CD4-positive, alpha-beta T cell treated with Interleukin-21 for 1 hour (primary cell): ENCODE measurements around the gene NPAS3.

Experiments
- DNase-seq: peaks from one replicate; pipeline ENCODE4 v3.0.0-alpha.2; 2020

NPAS3 gene

DNA sequence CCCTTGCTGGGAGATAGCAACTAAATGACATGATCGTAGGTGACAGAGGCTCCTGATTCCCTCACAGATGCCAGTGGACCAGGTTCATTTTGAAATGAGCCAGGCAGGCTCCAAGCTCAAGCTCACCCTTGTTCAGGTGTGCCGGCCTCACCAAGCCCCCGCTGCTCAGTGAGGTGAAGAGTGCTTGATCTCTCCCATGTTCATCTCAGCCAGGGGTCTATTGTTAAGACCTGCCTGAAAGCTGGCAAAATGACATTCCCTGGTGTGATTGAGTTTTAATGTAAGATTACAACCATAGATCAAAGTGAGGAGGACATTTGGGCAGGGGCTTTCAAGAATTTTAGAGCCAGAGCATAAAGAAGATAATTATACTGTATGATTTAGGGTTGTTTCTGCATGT is 514.3 kb downstream of the NPAS3 start:
- DNase-seq = no peak

DNA sequence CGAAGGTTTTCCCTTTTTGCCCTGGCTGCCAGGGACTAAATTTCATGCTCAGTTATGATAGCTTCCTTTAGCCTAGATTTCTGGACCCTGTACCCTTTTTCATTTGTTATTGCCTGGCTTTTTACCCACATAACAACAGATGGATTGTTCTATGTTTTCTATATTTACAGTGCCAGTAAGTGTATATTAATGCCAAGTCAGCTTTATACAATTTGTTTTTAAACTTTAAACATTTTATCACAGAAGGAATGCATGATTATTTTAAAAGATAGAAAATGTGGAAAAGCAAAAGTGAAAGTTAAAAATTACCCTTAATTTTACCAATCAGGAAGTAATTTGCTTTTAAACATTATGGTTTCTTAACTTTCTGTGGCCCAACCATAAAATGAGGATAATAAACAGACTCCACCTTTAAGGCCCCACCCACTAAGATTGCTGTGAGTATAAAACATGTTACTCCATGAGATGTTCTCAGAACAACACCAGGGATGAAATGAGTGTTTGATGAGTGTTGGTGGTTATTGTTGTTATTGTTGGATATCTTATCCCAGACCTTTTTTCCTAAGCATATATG is 515.4 kb downstream of the NPAS3 start:
- DNase-seq = no peak

DNA sequence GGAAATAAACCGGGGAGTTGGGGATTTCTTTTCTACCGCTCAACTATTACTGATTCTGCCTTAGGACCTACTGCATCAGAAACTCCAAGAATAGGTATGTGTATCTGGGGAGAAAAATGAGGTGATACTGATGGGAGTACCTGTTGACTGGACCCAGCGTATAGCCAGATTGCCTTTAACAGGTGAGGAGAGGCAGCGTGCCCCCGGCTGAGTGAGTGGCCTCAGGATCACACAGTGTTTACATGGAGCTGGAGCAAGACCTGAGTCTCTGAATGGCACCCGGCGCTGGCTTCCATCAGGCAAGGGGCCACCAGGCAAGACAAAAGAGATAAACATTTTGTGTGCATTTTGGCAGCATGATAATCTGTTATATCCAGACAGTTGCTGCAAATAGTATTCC is 516.0 kb downstream of the NPAS3 start:
- no peak for DNase-seq

DNA sequence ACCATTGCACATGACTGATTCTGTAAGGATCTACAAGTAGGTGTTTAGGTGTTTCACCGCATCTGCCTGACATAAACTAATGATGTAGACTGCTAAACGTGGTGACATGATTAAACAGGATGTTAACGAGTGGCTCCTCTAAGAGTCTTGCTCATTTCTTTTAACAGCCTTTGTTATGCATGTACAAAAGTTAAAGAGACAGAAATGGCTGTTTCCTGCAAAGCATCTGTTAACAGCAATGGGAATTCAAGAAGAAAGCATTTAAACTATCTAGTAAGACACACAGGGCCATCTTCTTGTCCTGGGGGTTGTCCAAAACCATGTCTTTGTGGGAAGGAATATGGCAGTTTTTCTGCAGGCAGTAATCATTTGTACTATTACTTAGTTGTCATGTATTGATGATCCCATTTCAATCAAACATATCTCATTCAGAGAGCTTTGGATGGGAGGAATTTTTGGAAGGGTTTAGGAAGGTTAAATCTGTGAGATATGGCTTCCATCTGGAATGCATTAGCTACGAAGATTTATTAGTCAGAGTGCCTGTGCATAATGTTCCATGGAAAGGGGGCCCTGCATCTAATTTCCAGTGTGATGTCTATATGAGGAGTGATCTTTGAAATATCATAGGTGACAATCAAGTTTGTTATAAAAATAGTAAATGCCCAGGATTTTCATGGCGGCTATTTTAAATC is 517.1 kb downstream of the NPAS3 start:
- DNase-seq = no peak

DNA sequence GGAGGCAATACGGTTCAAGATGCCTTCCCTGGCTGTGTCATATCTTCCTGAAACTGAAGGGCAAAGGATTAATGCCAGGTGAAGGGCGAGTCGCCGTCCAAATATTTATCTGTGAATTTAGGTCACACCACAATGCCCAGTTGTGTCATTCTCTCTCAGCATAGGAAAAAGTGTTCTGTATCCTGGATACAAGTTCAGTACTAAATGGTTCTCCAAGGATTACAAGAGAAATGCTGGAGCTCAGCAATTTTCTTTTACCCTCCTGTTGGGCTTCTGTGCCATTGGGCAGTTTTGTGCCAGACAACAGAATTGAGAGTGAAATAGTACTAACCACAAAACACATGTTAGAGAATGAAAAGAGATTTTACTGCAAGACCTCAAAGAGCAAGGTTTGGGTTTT is 518.3 kb downstream of the NPAS3 start:
- DNase-seq = no peak

DNA sequence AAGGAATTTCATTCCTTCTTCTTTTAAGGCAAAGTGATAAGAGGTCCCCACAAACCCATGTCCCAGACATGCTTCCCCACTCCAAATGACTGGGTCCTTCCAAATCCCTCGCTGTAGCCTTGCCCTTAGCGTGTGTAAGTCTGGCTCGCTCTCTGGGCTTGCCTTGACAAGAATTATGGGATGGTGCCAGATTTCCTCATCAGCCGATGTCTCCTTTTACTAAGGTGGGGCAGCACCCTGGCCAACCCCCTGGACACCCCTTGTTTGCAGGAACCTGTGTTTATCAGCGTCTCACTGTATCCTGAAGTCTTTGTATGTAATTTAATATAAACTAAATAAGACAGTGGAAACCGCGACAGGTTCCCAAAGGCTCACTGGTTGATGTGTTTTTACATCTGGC is 518.9 kb downstream of the NPAS3 start:
- no peak for DNase-seq

DNA sequence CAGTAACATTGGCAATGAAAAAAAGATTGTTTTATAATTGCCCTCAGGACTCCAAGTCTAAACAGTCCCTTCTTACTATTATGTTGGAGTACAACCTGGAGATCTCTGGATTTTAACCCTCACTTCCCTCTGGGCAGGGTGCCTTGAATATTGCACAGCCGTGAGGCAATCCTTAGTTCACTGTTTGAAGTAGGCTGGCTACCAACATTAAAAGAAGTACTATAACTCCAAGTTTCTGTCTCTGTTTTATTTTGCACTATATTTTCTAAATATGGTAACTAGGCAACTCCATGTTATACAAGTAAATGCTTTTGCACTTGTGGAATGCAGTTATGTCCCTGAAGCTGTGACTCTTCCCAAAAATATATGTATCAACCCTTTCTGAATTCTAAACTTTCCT is 521.5 kb downstream of the NPAS3 start:
- no peak for DNase-seq

DNA sequence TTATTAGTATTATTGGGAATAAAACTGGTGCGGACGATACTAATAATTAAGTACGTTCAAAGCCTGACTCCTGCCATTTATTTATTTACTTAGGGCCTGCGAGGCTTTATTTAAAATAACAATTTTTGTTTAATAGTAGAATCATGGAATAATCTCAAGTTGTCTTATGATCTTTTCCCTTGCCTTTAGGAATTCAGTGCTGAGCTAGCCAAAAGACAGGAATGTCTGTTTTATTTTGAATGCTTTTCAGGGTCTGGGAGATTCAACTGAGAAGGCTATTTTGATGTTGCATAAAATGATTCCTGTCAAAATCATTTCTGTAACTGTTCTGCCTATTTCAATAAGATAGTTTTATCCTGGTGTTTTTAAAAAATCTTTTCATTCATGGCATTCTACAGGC is 522.4 kb downstream of the NPAS3 start:
- no peak for DNase-seq

DNA sequence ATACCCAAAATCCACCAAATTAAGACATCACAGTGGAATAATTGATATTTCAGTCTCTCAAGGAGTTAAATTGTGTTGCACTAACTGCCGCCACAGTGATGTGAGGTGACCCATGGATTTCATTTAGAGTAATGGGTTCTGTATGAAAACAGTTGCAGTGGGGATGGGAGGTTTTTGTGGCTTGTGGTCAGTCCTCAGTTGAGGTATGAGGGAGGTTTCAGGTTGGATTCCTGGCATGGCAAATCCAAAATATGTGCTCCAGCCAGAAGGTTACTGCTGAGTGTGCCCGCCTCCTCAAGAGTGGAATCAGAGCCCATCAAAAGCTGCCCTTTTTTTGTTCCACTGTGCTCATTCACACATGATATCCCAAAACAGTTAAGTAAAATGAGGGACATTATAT is 525.1 kb downstream of the NPAS3 start:
- DNase-seq = no peak

DNA sequence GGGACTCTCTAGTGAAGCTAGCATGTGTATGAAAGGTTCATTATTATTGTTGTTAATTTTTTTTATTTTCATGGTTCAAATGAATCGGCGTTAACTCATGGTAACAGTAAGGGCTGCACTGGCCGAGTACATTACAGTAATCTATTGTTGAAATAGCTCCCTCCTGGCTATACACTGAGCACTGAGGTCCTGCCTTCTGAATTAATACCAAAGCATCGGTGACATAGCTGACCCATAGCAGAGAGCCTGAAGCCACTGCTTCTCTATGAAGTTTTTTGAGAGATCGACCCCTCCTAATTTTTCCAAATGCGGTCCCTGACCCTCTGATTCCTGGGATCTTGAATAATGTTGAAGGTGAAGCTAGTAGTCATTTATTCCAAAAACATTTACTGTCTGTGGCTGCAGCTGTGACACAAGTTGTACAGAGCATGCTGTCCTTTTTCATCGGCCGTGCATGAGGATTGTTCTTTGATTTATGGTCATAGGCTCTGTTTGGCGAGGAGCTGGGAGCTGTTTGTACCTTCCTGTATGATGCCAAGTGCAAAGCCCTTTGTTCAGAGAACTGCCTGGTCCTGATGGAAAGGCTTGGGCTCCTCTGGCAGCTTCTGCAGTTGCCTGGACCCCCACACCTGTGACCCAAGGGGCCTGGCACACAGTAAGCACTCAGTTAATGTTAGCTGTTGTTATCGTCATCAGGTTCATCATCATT is 525.7 kb downstream of the NPAS3 start:
- DNase-seq = no peak

DNA sequence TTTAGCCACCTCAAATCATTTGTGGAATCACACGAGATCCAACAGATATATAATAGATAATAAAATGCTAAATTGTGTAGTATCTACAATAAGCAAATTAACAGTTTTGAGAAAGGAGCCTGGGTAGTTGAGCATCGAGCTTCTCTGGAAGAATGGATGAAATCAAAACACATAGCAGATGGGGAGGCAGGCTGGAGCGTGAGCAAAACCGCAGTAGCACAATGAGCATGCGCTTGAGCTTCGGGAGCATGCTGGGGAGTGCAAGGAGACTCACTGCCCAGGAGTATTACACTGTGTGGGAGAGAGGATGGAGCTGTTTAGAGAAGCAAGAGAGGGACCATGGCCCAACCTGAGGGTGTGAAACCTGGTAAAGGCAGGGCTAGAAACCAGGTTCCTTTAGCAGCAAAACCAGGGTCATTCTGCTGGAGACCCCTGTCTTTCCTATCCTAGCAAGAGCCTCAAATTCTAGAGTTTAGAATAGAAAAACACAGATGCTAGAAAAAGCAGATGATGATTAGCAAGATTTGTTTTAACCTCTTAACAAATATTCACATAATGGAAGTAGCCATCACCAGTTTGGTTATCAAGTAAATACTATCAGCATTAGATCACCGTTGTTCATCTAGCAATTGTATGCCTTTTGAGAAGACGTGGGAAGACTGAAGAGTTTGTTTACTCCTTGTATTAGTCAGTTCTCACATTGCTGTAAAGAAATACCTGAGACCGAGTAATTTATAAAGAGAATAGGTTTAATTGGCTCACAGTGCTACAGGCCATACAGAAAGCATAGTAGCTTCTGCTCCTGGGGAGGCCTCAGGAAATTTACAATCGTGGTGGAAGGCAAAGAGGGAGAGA is 527.4 kb downstream of the NPAS3 start:
- no peak for DNase-seq

DNA sequence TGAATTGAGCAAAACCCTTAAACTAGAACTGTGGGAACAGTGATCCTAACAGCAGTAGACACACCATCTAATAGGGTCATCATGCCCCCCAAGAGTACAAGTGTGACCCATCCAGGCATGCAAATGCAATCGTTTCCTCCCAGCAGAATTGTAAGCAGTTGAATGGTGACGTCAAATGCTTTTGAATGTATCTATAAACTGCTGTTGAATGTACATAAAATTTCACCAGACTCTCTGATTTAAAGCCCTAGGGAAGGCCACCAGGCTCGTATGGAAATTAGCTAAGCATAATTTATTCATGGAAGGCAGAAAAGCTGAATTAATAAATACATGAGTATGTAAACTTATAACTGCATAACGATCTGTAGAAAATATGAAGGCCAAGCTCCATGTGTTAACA is 529.3 kb downstream of the NPAS3 start:
- no peak for DNase-seq

DNA sequence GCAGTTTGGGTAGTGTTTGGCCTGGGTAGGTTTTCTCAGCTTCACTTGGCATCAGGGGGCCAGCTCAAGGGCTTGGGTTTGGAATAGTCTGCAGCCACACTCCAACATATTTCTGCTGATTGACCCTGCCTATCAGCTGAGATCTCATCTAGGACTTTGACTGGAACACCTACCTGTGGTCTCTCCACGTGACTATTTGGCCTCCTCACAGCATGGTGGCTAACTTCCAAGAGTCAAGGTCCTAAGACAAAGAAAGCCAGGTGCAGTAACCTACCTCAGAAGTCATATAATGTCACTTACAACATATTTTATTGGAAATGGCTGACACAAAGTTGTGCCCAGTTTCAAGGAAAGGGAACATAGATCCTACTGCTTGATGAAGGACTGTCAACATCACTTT is 531.2 kb downstream of the NPAS3 start:
- no peak for DNase-seq

DNA sequence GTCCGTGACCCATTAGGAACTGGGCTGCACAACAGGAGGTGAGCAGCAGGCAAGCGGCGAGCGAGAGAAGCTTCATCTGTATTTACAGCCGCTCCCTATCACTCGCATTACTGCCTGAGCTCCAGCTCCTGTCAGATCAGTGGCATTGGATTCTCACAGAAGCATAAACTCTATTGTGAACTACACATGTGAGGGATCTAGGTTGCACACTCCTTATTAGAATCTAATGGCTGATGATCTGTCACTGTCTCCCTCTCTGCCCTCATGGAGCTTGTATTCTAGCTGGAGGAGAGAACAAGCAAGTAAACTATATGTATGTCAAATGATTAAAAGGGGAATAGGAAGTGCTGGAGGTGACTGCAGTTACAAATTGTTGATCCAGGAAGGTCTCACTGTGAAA is 533.1 kb downstream of the NPAS3 start:
- DNase-seq = no peak

DNA sequence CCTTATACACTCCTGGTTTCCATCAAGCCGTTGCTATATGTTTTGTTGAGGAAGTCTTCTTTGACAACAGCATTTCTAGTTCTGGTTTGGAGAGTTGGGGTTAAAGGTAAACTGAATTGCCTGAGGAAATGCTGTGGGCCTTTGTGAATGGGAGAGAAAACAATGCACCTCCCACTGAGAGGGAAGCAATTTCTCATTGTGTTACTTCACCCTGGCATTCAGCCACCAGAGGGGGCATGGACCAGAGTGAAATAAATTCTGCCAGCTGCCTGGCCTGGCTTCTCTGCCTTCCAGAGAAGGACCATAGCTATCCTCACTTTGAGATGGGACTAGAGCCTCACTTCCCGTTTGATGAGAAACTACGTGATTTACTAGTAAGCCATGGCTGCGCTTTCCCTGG is 536.9 kb downstream of the NPAS3 start:
- DNase-seq = peak; percentile 6

DNA sequence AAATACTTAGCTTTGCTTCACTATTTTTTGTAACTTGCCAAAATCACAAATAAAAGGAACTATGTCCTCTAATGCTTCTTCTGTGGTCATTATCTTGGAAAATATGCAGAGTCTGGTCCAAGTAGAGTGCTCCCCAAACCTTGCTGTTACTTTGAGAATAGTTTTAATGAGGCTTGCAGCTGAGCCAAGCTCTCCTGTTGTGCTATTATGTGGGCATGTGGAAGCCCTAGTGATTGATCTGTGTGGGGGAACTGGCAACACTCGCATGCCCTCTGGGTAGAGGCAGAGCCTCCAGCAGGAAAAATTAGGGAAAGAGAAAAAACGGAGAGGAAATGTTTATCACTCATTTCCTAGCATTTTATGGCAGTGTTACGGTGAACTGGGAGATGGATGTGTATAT is 539.1 kb downstream of the NPAS3 start:
- DNase-seq = no peak

DNA sequence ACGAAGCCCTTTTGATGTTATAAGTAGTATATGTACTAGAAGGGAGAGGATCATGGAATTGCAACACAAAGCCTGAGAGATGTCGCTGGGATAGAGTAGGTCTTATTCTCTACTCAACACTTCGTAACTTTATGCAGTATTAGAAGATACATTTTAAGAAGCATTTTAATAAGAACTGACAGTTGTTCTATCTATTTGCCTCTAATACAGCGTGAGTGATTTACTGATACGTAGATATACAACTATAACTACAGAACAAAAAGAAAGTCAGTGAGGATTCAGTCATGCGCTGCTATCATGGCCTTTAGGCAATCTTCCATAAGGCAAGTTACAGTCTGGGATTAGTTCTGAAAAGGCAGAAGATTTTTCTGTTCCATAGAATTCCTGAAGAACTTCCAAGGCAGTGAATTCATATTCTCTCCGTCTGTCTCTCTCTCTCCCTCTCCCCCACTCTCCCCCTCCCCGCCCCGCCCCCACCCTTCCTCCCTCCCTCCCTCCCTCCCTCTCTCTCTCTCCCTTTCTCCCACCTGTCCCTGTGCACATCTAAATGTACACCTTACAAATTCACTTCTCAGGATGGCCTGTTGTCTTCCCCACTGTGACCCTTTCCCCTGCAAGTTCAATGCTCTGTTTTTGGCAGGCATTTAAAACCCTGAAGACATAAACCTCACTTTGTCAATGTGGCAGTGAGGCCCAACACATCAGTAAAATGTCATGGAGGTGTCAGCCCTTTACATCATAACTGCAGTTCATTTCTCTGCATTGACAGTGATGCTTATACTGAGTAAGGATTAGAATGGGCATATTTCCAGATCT is 541.6 kb downstream of the NPAS3 start:
- no peak for DNase-seq

DNA sequence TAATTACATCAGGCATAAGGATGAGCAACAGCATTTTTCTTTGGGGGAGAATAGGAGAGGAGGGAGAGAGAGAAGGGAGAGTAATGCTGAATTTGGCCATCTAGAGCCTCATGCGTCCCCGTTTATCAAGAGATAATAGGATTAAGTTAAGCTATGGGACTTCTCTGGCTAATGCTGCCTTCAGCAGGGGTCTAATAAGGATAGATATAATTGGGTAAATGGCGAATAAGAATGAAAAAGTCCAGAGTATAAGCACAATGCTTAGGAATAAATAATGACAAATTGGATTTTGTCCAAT is 542.2 kb downstream of the NPAS3 start:
- no peak for DNase-seq

DNA sequence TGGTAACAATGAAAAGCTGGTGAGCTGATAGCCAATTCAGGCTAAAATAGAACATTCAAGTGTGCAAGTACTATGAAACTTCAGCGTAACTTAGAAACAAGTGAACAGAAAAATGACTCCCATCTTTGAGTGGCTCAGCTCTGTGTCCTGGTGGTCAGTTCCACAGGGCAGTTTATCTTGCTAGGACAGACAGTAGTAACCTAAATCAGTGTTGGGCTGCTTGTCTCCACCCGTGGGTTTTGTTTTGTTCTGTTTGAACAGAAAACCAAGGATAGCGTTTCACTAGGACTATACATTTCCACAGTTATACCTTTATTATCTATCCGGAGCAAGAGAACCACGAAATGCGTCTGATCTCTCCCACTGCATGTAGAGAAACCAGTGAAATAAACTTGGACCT is 544.4 kb downstream of the NPAS3 start:
- DNase-seq = no peak

DNA sequence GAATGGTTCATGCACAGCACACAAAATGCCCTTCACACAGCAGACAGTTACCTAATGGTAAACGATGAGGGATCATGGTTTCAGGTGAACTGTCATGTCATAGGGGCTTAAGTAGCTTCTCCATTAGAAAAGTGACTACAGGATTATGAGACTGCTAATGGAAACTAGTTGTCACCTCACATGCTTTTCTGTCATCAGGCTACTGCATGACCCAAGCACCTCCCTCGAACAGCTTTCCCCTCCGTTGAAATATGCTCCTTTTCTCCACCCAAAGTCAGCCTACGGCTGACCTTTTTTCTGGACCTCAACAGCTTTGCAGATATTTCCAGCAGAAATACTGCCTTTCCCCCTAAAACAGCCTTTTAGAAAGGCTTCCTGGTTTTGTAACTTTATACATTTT is 544.9 kb downstream of the NPAS3 start:
- DNase-seq = no peak

DNA sequence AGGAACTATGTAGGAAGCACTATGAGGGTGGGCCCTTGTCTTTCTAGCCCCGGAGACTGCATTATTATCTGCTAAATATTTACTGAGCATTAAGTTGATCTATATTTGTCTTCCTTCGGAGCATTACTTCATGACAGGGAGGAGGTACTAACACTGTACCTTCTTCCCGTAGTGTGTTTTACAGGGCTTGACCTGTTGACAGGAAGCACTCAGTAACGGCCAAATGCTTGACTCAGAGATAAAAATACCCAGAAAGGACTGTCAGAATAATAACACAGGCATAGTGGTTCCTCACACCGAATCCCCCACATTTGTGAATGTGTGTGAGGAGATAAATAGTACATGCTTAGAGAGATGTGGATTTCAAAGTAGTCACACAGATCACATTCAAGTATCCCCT is 545.6 kb downstream of the NPAS3 start:
- no peak for DNase-seq

DNA sequence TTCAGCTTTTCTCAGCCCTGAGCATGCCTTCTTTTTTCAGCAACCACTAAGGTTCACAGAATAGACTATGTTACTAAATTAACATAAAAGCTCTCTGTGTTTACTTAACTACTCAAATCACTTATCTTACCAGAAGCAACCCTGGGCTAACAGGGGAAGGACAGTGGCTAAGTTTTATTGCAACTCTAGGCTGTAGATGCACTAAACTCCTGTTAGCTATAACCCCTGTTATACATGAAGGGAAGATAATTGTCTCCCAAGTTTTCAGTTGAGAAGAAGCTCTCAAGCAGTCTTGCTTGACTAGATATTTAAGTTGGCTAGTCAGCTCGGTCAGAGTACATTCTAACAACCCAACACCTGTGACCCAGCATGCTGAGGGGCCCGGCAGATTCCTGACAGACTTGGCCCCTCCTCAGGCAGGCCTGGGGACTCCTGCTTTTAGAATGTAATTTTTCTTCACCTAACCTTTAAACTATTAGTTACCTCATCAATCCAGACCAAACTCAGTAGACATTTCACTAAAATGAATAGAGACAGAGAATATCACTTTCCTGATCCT is 547.7 kb downstream of the NPAS3 start:
- no peak for DNase-seq

DNA sequence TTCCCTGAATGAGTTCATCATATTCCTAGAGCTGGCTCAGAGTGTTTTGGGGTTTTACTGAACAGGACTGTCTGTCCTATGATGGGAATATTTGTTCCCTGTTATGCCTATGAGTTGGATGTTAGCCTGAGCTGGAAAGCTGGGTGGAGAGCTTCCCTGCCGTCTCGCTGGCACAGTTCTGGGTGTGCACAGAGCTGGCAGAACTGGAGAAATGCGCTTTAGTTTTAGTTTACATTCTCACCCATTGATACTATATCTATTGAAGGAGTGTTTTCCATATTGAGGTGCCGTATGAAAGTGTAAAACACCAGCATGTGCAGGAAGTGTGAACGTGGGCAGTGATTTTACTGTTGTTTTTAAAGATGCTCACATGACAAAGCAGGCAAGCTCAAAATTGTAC is 549.9 kb downstream of the NPAS3 start:
- no peak for DNase-seq
